Mucosa of rectum (tissue), 2 donors: Measurements from ENCODE around the gene MAP1LC3B2.

Experiments
- H3K27ac ChIP-seq, 2 donors: one replicate each; pipeline ENCODE4 v1.7.0; 2013; ENCODE audit warnings: inconsistent platforms in 2 of 2, low read depth in 2 of 2, low read length in 2 of 2
- H3K27me3 ChIP-seq, 2 donors: one replicate each; pipeline ENCODE4 v1.7.0; 2013; ENCODE audit warnings: low read length in 2 of 2; ENCODE audit not compliant: control insufficient read depth in 2 of 2, insufficient read depth in 2 of 2
- H3K36me3 ChIP-seq, 2 donors: one replicate each; pipeline ENCODE4 v1.7.0; 2013; ENCODE audit warnings: low read length in 2 of 2; ENCODE audit not compliant: control insufficient read depth in 2 of 2, insufficient read depth in 2 of 2
- H3K4me1 ChIP-seq, 2 donors: one replicate each; pipeline ENCODE4 v1.7.0; 2013; ENCODE audit warnings: low read length in 2 of 2, mild to moderate bottlenecking in 1 of 2; ENCODE audit not compliant: control insufficient read depth in 2 of 2, insufficient read depth in 2 of 2
- H3K4me3 ChIP-seq, 2 donors: one replicate each; pipeline ENCODE4 v1.7.0; 2013; ENCODE audit warnings: low read length in 2 of 2
- H3K9ac ChIP-seq, 2 donors: one replicate each; pipeline ENCODE4 v1.7.0; 2013; ENCODE audit warnings: low read length in 2 of 2, low read depth in 1 of 2, mild to moderate bottlenecking in 1 of 2
- H3K9me3 ChIP-seq, 2 donors: one replicate each; pipeline ENCODE4 v1.7.0; 2013; ENCODE audit warnings: low read length in 2 of 2; ENCODE audit not compliant: control insufficient read depth in 2 of 2
- donor health status: healthy.
- donor health status: Normal muscosa, but diverticular disease.

MAP1LC3B2 gene

DNA sequence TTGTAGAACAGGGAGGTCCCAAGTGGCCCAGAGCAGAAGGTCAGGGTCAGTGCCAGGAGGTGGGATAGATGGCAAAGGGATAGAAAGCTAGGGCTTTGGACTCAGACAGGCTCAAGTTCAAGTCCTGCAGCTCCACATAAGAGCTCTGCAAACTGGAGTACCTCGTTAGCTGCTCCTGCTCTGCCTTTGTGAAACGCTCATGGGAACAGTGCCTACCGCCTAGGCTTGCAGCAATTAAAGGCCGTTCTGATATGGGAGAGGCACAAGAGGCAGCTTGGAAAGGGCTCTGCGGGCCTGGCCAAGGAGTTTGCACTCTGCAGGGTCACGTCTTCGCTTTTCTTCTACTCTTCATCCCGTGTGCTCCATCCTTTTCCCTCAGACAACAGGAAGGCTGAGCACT lies 54.1 kb downstream of the MAP1LC3B2 start:
- no peak overlapping the region for H3K9ac ChIP-seq
- H3K27ac ChIP-seq, result no peak overlapping the region
- H3K27me3 ChIP-seq, result no peaks in the 10 kb centered on the region
- H3K4me3 ChIP-seq, result no peak overlapping the region
- no peaks in the 10 kb centered on the region for H3K36me3 ChIP-seq
- peaks cover 0 to 4% of the 10 kb centered on the region in 2 donors for H3K4me1 ChIP-seq
- H3K9me3 ChIP-seq, result no peaks in the 10 kb centered on the region

GRCh38 chr12:116614194-116614915 lies 55.2 kb downstream of the MAP1LC3B2 start:
- Histone ChIP-seq H3K9me3 (no peaks in the 10 kb centered on the region), H3K36me3 (no peaks in the 10 kb centered on the region), H3K9ac (no peak overlapping the region), H3K4me3 (no peak overlapping the region), H3K4me1 (peaks cover 0 to 4% of the 10 kb centered on the region in 2 donors), H3K27me3 (no peaks in the 10 kb centered on the region), H3K27ac (no peak overlapping the region)

GRCh38 chr12:116615141-116615861 lies 56.1 kb downstream of the MAP1LC3B2 start:
- peaks cover 0 to 6% of the 10 kb centered on the region in 2 donors for H3K4me1 ChIP-seq
- no peaks in the 10 kb centered on the region for H3K27me3 ChIP-seq
- H3K4me3 ChIP-seq, result no peak overlapping the region
- H3K36me3 ChIP-seq, result no peaks in the 10 kb centered on the region
- H3K9me3 ChIP-seq, result no peaks in the 10 kb centered on the region
- no peak overlapping the region for H3K27ac ChIP-seq
- H3K9ac ChIP-seq, result no peak overlapping the region

DNA sequence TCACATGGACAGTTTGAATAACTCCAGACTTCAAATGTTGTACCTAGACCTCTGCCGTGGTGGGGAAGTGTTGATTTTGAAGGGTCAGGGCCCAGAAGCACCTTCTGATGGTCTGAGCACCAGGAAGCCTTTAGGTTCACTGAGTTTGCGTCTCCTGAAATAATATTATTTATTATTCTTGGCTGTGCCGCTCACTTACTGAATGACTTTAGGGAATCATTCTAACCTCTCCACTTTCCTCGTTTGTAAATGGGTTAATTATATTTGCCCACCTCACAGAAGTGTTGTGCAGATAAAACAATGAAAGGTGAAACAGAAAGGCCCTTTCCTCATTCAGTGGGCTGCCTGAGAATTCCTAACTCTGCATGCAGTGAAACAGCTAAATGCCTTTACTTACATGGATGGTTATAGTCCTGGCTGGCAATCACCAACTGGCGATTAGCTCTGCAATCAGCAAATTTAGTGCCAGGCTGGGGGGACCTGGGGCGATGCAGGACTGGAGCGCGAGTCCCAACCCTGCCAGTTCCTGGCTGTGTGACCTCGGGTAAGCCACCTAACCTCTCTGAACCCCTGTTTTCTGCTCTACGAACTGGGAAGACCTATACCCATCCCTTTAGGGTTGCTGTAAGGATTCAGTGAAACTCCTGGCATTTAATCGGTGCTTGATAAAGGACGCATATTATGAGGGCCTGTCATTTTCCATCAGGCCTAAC lies 57.5 kb downstream of the MAP1LC3B2 start:
- peaks cover 0 to 6% of the 10 kb centered on the region in 2 donors for H3K4me1 ChIP-seq
- no peaks in the 10 kb centered on the region for H3K36me3 ChIP-seq
- H3K9me3 ChIP-seq, result no peaks in the 10 kb centered on the region
- H3K4me3 ChIP-seq, result no peak overlapping the region
- no peaks in the 10 kb centered on the region for H3K27me3 ChIP-seq
- H3K9ac ChIP-seq, result no peak overlapping the region
- no peak overlapping the region for H3K27ac ChIP-seq

- H3K27ac ChIP-seq, result no peak overlapping the region
- peaks cover 0 to 6% of the 10 kb centered on the region in 2 donors for H3K4me1 ChIP-seq
- no peaks in the 10 kb centered on the region for H3K9me3 ChIP-seq
- no peak overlapping the region for H3K4me3 ChIP-seq
- H3K36me3 ChIP-seq, result no peaks in the 10 kb centered on the region
- no peak overlapping the region for H3K9ac ChIP-seq
- H3K27me3 ChIP-seq, result no peaks in the 10 kb centered on the region
Measured at GRCh38 chr12:116619246-116619645, 60.1 kb downstream of the MAP1LC3B2 start.

- Histone ChIP-seq H3K9ac (no peak overlapping the region), H3K36me3 (no peaks in the 10 kb centered on the region), H3K27me3 (no peaks in the 10 kb centered on the region), H3K4me1 (peaks cover 0 to 6% of the 10 kb centered on the region in 2 donors), H3K4me3 (no peak overlapping the region), H3K9me3 (no peaks in the 10 kb centered on the region), H3K27ac (no peak overlapping the region)
Measured at GRCh38 chr12:116620124-116620491, 60.9 kb downstream of the MAP1LC3B2 start.

- no peak overlapping the region for H3K4me3 ChIP-seq
- no peaks in the 10 kb centered on the region for H3K27me3 ChIP-seq
- H3K27ac ChIP-seq, result no peak overlapping the region
- no peaks in the 10 kb centered on the region for H3K36me3 ChIP-seq
- peaks cover 0 to 6% of the 10 kb centered on the region in 2 donors for H3K4me1 ChIP-seq
- no peaks in the 10 kb centered on the region for H3K9me3 ChIP-seq
- H3K9ac ChIP-seq, result no peak overlapping the region
Measured at GRCh38 chr12:116620492-116621191, 61.5 kb downstream of the MAP1LC3B2 start.

- H3K4me3 ChIP-seq, result no peak overlapping the region
- H3K9ac ChIP-seq, result no peak overlapping the region
Measured at GRCh38 chr12:116621194-116621593, 62.0 kb downstream of the MAP1LC3B2 start.

DNA sequence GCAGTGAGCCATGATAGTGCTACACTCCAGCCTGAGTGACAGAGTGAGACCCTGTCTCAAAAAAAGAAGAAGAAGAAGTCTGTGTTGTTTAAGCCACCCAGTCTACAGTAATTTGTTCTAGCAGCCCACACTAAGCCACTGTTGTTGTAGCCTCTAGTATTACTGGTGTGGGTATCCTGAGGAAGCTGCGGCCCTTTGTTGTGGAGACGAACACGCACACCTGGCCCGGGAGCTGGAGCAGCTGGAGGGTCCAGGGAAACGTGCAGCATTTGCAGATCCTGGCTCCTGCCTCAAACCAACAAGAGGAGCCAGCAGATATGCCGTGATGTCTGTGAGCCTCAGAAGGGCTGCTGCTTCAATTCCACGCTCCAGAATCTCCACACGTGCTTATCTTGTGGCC lies 65.3 kb downstream of the MAP1LC3B2 start:
- no peak overlapping the region for H3K4me3 ChIP-seq
- no peak overlapping the region for H3K9ac ChIP-seq
- H3K4me1 ChIP-seq, result peaks cover 0 to 6% of the 10 kb centered on the region in 2 donors
- no peaks in the 10 kb centered on the region for H3K9me3 ChIP-seq
- H3K36me3 ChIP-seq, result no peaks in the 10 kb centered on the region
- no peaks in the 10 kb centered on the region for H3K27me3 ChIP-seq
- H3K27ac ChIP-seq, result no peak overlapping the region

More at GRCh38 chr12:116621194-116621593, 62.0 kb downstream of the MAP1LC3B2 start:
- no peaks in the 10 kb centered on the region for H3K27me3 ChIP-seq
- no peaks in the 10 kb centered on the region for H3K36me3 ChIP-seq
- H3K4me1 ChIP-seq, result peaks cover 0 to 6% of the 10 kb centered on the region in 2 donors
- H3K9me3 ChIP-seq, result no peaks in the 10 kb centered on the region
- no peak overlapping the region for H3K27ac ChIP-seq
